Kidney (tissue), 14 donors: ENCODE results near the gene RBBP6. TPM values are rescaled to one million over a fixed set of nuclear protein-coding genes. Genes with fewer than 3 reads are reported as not detected.
"Not testable (repeated sequence)": the region's sequence is repeated elsewhere in the genome, so short reads cannot be mapped to it uniquely, and the experiment has no call there.

ENCODE experiments used
- DNase-seq, 5 donors: peaks; one replicate each; pipeline ENCODE4 v3.0.0-alpha.2; 2013 to 2020
- FAIRE-seq: peaks from 2 replicates; lab custom pipeline; 2012; peaks lifted over from hg19 to GRCh38; lab: Jason Lieb, UNC
- H3K27ac ChIP-seq, 2 donors: one replicate each; pipeline ENCODE4 v1.7.0; 2013; ENCODE audit warnings: low read depth in 2 of 2, low read length in 2 of 2, inconsistent platforms in 1 of 2
- H3K27me3 ChIP-seq: one replicate; pipeline ENCODE4 v1.7.1; 2013; ENCODE audit warnings: low read length, inconsistent platforms; ENCODE audit not compliant: control insufficient read depth, insufficient read depth
- H3K36me3 ChIP-seq, 3 donors: one replicate each; pipeline versions ENCODE4 v1.7.0 to v1.7.1; 2013; ENCODE audit warnings: low read length in 3 of 3, control low read depth in 1 of 3, inconsistent platforms in 1 of 3; ENCODE audit not compliant: insufficient read depth in 3 of 3, control insufficient read depth in 2 of 3
- H3K4me1 ChIP-seq, 3 donors: one replicate each; pipeline versions ENCODE4 v1.7.0 to v1.7.1; 2013; ENCODE audit warnings: low read length in 3 of 3, inconsistent platforms in 1 of 3, low read depth in 1 of 3; ENCODE audit not compliant: control insufficient read depth in 2 of 3, insufficient read depth in 2 of 3
- H3K4me3 ChIP-seq, 3 donors: one replicate each; pipeline versions ENCODE4 v1.7.0 to v1.8.1; 2013; ENCODE audit warnings: low read length in 3 of 3, control low read depth in 1 of 3, inconsistent platforms in 1 of 3
- H3K9ac ChIP-seq, 3 donors: one replicate each; pipeline versions ENCODE4 v1.7.0 to v1.7.1; 2013; ENCODE audit warnings: low read length in 3 of 3, control low read depth in 1 of 3, inconsistent platforms in 1 of 3
- H3K9me3 ChIP-seq, 3 donors: one replicate each; pipeline versions ENCODE4 v1.7.0 to v1.7.1; 2013; ENCODE audit warnings: low read length in 3 of 3, control low read depth in 1 of 3, inconsistent platforms in 1 of 3; ENCODE audit not compliant: control insufficient read depth in 2 of 3, insufficient read depth in 1 of 3
- intact Hi-C: fragments of 100-400 bp; cut with DNase I; formaldehyde crosslinking; loops from one replicate; pipeline ENCODE4 v1.11.1; 2022
- polyA plus RNA-seq: library from polyadenylated mRNA; stranded (reverse); fragments of 350-450 nt; fragmentation: Illumina TruSeq; extraction: RNeasy Lipid Tissue Mini Kit (QIAGEN cat#74804); gene quantifications from one replicate; pipeline ENCODE4 v1.2.3, GENCODE V29; 2014; ENCODE audit warnings: low read depth, low replicate concordance; ENCODE audit not compliant: insufficient read depth
- total RNA-seq: library from RNA; stranded (reverse); fragmentation: NEBNext Ultra II Directional; extraction: Animal tissue kit (Norgen Biotek cat#: 25700); gene quantifications from one replicate; pipeline ENCODE4 v1.2.1, GENCODE V29; 2021
- TF ChIP-seq, protein P1 (sequence below): IDR thresholded peaks from 3 replicates; pipeline ENCODE4 v1.5.1; 2012; ENCODE audit warnings: mild to moderate bottlenecking, moderate library complexity, borderline replicate concordance; ENCODE audit not compliant: insufficient read depth; ENCODE audit errors: extremely low read depth
- donor health status: control.
- donor health status: control.
- donor health status: control.
- donor health status: control.
- donor health status: control.
- donor health status: DM: yes; HTN: yes; CAD: no.
- donor health status: Normal renal cell carcinoma (clear cell type).

Gene RBBP6
- total and polyA plus RNA-seq, 2 donors from 2014 or later = 22.8 to 51.3 TPM

DNA sequence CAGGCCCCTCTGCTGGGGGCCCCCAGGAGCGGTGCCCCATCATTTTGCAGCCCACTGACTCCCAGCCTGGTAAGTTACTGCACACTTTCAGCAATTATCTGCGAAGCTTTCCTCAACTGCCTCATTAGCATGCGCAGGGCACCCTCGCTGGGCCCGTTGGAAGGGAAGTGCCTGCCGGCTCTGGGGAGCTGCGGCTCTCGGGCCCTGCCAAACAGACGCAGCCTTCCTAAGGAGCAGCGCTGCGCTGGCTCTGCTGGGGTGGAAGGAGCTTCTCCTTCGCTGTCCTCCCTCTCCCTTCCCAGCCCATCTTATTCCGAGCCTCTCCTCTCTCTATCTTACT, 71.0 kb downstream of the RBBP6 start:
- TF ChIP-seq, protein P1, sequence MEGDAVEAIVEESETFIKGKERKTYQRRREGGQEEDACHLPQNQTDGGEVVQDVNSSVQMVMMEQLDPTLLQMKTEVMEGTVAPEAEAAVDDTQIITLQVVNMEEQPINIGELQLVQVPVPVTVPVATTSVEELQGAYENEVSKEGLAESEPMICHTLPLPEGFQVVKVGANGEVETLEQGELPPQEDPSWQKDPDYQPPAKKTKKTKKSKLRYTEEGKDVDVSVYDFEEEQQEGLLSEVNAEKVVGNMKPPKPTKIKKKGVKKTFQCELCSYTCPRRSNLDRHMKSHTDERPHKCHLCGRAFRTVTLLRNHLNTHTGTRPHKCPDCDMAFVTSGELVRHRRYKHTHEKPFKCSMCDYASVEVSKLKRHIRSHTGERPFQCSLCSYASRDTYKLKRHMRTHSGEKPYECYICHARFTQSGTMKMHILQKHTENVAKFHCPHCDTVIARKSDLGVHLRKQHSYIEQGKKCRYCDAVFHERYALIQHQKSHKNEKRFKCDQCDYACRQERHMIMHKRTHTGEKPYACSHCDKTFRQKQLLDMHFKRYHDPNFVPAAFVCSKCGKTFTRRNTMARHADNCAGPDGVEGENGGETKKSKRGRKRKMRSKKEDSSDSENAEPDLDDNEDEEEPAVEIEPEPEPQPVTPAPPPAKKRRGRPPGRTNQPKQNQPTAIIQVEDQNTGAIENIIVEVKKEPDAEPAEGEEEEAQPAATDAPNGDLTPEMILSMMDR = no peak
- FAIRE-seq (no peak), DNase-seq (peak in 4 of 5 donors; percentile 30 to 75 (median 56))
- peak overlapping the region in 1 of 3 donors; percentile 35 for H3K9ac ChIP-seq
- peak overlapping the region; percentile 21 to 57 (median 28) for H3K4me3 ChIP-seq
- intact Hi-C loops = no loop called here
- H3K27me3 ChIP-seq = no peaks in the 10 kb centered on the region
- peaks cover 0 to 3% (median 3%) of the 10 kb centered on the region in 3 donors for H3K4me1 ChIP-seq
- no peak overlapping the region for H3K27ac ChIP-seq
- H3K36me3 ChIP-seq = no peaks in the 10 kb centered on the region
- H3K9me3 ChIP-seq = no peaks in the 10 kb centered on the region

DNA sequence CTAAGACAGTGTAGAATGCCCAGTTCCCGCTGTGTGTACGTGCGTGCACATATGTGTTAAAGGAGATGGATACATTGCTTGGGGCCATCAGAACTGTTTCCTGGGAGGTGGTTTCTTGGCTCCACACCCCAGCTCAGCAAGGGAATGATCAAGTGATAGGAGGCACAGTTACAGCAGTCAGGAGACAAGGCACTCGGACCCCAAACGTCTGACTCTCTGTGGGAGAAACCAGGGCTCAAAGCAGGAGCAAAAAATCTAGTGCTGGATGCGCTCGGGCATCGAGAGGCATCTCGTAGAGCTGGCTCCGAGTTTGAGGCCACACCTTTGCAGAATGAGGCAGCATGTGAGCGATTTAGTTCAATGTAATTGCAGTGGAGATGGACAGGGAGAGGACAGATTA, 71.9 kb downstream of the RBBP6 start:
- intact Hi-C loops = no loop called here
- DNase-seq = no peak
- Histone ChIP-seq H3K27ac (no peak overlapping the region), H3K27me3 (no peaks in the 10 kb centered on the region), H3K36me3 (no peaks in the 10 kb centered on the region), H3K4me1 (peaks cover 0 to 3% (median 3%) of the 10 kb centered on the region in 3 donors), H3K4me3 (peak overlapping the region in 1 of 3 donors; percentile 57), H3K9ac (no peak overlapping the region), H3K9me3 (no peaks in the 10 kb centered on the region)
- TF ChIP-seq, protein P1 = no peak
- FAIRE-seq = no peak

DNA sequence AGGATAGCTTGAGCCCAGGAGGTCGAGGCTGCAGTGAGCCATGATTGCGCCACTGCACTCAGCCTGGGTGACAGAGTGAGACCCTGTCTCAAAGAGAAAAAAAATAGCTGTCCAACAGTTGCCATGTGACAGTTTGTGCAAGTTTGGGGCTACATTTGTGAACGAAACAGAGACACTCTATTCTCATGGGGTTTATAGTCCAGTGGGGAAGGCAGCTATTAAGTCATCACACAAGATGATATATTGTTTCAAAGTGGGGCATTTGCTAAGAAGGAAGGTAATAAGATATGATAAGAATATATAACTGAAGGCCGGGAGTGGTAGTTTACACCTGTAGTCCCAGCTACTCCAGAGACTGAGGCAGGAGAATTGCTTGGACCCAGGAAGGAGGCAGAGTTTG, 73.3 kb downstream of the RBBP6 start:
- DNase-seq (no peak), FAIRE-seq (no peak)
- intact Hi-C loops = no loop called here
- no peak overlapping the region for H3K9ac ChIP-seq
- peaks cover 0 to 3% (median 3%) of the 10 kb centered on the region in 3 donors for H3K4me1 ChIP-seq
- H3K27me3 ChIP-seq = no peaks in the 10 kb centered on the region
- TF ChIP-seq, protein P1 = no peak
- no peaks in the 10 kb centered on the region for H3K9me3 ChIP-seq
- H3K36me3 ChIP-seq = no peaks in the 10 kb centered on the region
- no peak overlapping the region for H3K27ac ChIP-seq
- H3K4me3 ChIP-seq = no peak overlapping the region

DNA sequence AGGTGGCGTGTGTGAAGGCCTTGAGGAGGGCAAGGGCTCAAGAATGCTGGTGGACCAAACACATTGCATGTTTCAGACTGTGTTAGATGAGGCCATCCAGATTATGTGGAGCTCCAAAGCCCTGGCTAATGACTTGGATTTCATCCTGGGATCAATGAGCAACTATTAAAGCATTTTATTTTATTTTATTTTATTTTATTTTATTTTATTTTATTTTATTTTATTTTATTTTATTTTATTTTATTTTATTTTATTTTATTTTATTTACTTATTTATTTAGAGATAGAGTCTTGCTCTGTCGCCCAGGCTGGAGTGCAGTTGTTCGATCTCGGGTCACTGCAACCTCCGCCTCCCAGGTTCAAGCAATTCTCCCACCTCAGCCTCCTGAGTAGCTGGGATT, 73.9 kb downstream of the RBBP6 start:
- H3K4me3 ChIP-seq, DNase-seq, H3K9me3 ChIP-seq, H3K36me3 ChIP-seq, H3K9ac ChIP-seq, H3K27ac ChIP-seq, H3K27me3 ChIP-seq, H3K4me1 ChIP-seq, FAIRE-seq, intact Hi-C loops: not testable (repeated sequence)
